Measurements from ENCODE around the gene WNT2. TPM values are rescaled to one million over a fixed set of nuclear protein-coding genes. Genes with fewer than 3 reads are reported as not detected.

The WNT2 gene
- total and polyA plus RNA-seq, 2 of the 4 experiments (the other 2 are of a cell fraction): 1.8 to 1.9 TPM

DNA sequence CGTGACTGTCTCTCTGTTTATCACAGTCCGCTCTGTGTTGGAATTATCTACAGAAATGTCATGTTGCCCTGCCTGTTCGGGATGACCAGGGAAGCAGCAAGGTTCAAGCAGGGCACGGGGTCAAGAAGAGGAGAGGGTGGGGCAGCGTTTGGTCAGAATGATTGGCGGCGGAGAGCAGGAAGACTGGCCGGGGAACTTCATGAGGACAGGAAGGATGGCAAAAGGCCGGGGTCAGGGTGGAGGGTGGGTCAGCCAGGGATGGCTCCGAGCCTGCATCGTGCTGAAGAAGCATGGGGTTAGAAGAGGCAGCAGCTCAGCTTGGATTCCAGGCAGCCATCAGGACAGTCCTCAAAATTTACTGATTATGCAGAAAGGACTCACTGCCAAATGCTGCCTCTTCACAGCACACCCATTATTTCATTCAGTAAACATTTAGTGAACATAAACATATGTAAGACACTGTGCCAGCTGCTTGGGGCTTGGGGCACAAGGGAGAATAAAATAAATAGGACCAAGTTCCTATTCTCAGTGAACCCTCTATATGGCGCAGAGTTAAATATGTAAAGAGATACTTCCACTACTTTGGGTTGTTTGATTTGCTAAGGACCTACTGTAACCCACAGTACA is 42.8 kb downstream of the WNT2 start:
- Histone ChIP-seq H3K23ac (ENCODE audit: low read depth, low read length) (peak overlapping the region; percentile 73; the same call in 1 of the 2 replicates), H3K14ac (replicated peaks; ENCODE audit: low read depth, low read length) (peak overlapping the region; percentile 54), H2BK5ac (ENCODE audit: low read depth, low read length, poor library complexity, severe bottlenecking) (peak overlapping the region; percentile 42), H3K27me3 (ENCODE audit: control insufficient read depth, insufficient read depth, low read length) (no peaks in the 10 kb centered on the region), H2BK20ac (ENCODE audit: low read depth, low read length) (peak overlapping the region; percentile 68), H3K56ac (ENCODE audit: extremely low read depth, insufficient read depth, low read length) (no peak overlapping the region), H2AK5ac (ENCODE audit: low read depth, low read length) (no peak overlapping the region), H4K5ac (ENCODE audit: low read depth, low read length) (peak overlapping the region; percentile 72), H3K4me3 (ENCODE audit: insufficient read depth, low read depth, low read length) (no peak overlapping the region), H3K27ac (ENCODE audit: insufficient read depth, low read length) (peak overlapping the region; percentile 67; the same call in 1 of the 2 replicates), H2AFZ (replicated peaks; ENCODE audit: low read length, poor library complexity) (peak overlapping the region; percentile 84), H3K4ac (ENCODE audit: low read depth, low read length) (peak overlapping the region; percentile 81), H3K9ac (ENCODE audit: low read depth, low read length) (no peak overlapping the region), H3K4me2 (ENCODE audit: low read depth, low read length) (no peak overlapping the region), H4K91ac (ENCODE audit: insufficient read depth, low read depth, low read length) (peak overlapping the region; percentile 87), H3K4me1 (ENCODE audit: control insufficient read depth, insufficient read depth, low read length) (peaks cover 22% of the 10 kb centered on the region), H4K20me1 (ENCODE audit: insufficient read depth, low read length) (no peaks in the 10 kb centered on the region), H3K36me3 (ENCODE audit: control insufficient read depth, insufficient read depth, low read length) (no peaks in the 10 kb centered on the region), H4K8ac (ENCODE audit: low read depth in 2 of 2, low read length in 2 of 2) (peak overlapping the region; percentile 26 to 77; a peak in 3 of 4 replicates), H3K79me1 (ENCODE audit: low read depth in 1 of 2, low read length in 2 of 2) (no peaks in the 10 kb centered on the region), H3K9me1 (ENCODE audit: insufficient read depth, low read length) (peaks cover 24% of the 10 kb centered on the region), H3K18ac (ENCODE audit: low read depth, low read length) (peak overlapping the region; percentile 89), H3K9me3 (ENCODE audit: control insufficient read depth, insufficient read depth, low read length) (no peaks in the 10 kb centered on the region), H2BK15ac (ENCODE audit: low read depth, low read length) (peak overlapping the region; percentile 56; the same call in 1 of the 3 replicates), H2AK9ac (replicated peaks; ENCODE audit: low read depth, low read length, poor library complexity) (peak overlapping the region; percentile 79), H2BK120ac (ENCODE audit: low read depth, low read length) (peak overlapping the region; percentile 86)
- DNase-seq (peak; percentile 8), ATAC-seq (ENCODE audit: low read depth) (peak; percentile 55)
- no peak for TF ChIP-seq POLR2A (IDR thresholded peaks at IDR 0.05; ENCODE audit: low read depth, low read length)
- no peak for TF ChIP-seq USF2 (IDR thresholded peaks at IDR 0.05; ENCODE audit: low read depth, low read length)
- TF ChIP-seq BHLHE40 (IDR thresholded peaks at IDR 0.05; ENCODE audit: low read depth, low read length): no peak
- TF ChIP-seq FOS (IDR thresholded peaks at IDR 0.05; ENCODE audit: low read depth, low read length): no peak
- ChIA-PET POLR2A (ENCODE audit: unreplicated experiment) (no interaction called here), CTCF (interaction anchor here (0.6 kb wide), 2 partner anchors 60 to 68 kb away, joined by 3 to 4 read pairs; no protein-coding TSS in a partner anchor)
- dilution Hi-C loops (cut with HindIII; ENCODE audit: low sequenced_read_pairs, unreplicated experiment): no loop called here
- WGBS, 2 experiments (ENCODE audit: extremely low coverage in 2 of 2, insufficient read length in 1 of 2): 47% methylated on average over 6 of the region's 12 CpGs; no CpG with 5 or more reads in 1 of the 2 experiments
- intact Hi-C loops (cut with micrococcal nuclease): no loop called here
- BruUV-seq (replicated peaks): no TSS peak
- in situ Hi-C loops (cut with MboI; ENCODE audit: low sequenced_read_pairs): no loop called here
